ENCODE measurements around the gene RAB11FIP3.
"Not testable (repeated sequence)": the region's sequence is repeated elsewhere in the genome, so short reads cannot be mapped to it uniquely, and the experiment has no call there.

The RAB11FIP3 gene

GRCh38 chr16:497258-497657, 71.8 kb downstream of the RAB11FIP3 start:
- no peak for DNase-seq

GRCh38 chr16:499924-500323, 74.5 kb downstream of the RAB11FIP3 start:
- DNase-seq: no peak

- DNase-seq: no peak
These were observed 75.3 kb downstream of the RAB11FIP3 start for GRCh38 chr16:500709-501108.

- no peak for DNase-seq
These were observed 76.9 kb downstream of the RAB11FIP3 start for GRCh38 chr16:502179-502943.

- DNase-seq: no peak
These were observed 78.0 kb downstream of the RAB11FIP3 start for GRCh38 chr16:503150-504071.

GRCh38 chr16:505479-506245, 80.2 kb downstream of the RAB11FIP3 start:
- peak in 1 of 2 donors; percentile 1 for DNase-seq

- DNase-seq: no peak
These were observed 80.7 kb downstream of the RAB11FIP3 start for GRCh38 chr16:506246-506546.

- DNase-seq: not testable (repeated sequence)
These were observed 82.1 kb downstream of the RAB11FIP3 start for GRCh38 chr16:507527-507926.

- no peak for DNase-seq
These were observed 82.5 kb downstream of the RAB11FIP3 start for GRCh38 chr16:507996-508395.

GRCh38 chr16:508884-509736, 83.7 kb downstream of the RAB11FIP3 start:
- no peak for DNase-seq

GRCh38 chr16:510066-510825, 84.8 kb downstream of the RAB11FIP3 start:
- DNase-seq: no peak

GRCh38 chr16:512802-513201, 87.4 kb downstream of the RAB11FIP3 start:
- DNase-seq: no peak

GRCh38 chr16:513950-514349, 88.5 kb downstream of the RAB11FIP3 start:
- DNase-seq: no peak

GRCh38 chr16:515175-515938, 89.9 kb downstream of the RAB11FIP3 start:
- no peak for DNase-seq

- no peak for DNase-seq
These were observed 90.4 kb downstream of the RAB11FIP3 start for GRCh38 chr16:515939-516226.

- no peak for DNase-seq
These were observed 90.9 kb downstream of the RAB11FIP3 start for GRCh38 chr16:516301-516700.

GRCh38 chr16:518858-519257, 93.4 kb downstream of the RAB11FIP3 start:
- no peak for DNase-seq

GRCh38 chr16:519425-519824, 94.0 kb downstream of the RAB11FIP3 start:
- DNase-seq: no peak

- DNase-seq: no peak
These were observed 94.6 kb downstream of the RAB11FIP3 start for GRCh38 chr16:519841-520687.

- no peak for DNase-seq
These were observed 95.4 kb downstream of the RAB11FIP3 start for GRCh38 chr16:520847-521246.

All from inflammatory macrophage treated with lipopolysaccharide for 1 hour (primary cell).